Keratinocyte (primary cell): ENCODE results near the gene DCUN1D2. TPM values are rescaled to one million over a fixed set of nuclear protein-coding genes. Genes with fewer than 3 reads are reported as not detected.

Experiments used
- DNase-seq: peaks from one replicate; pipeline ENCODE4 v3.0.0-alpha.2; 2011; ENCODE audit warnings: low read depth, missing footprints, low spot score
- FAIRE-seq: peaks from 2 replicates; lab custom pipeline; 2011; peaks lifted over from hg19 to GRCh38; lab: Jason Lieb, UNC
- H2AFZ ChIP-seq: 2 replicates; pipeline ENCODE4 v1.6.0; 2012; ENCODE audit warnings: low read length, control low read depth, inconsistent platforms; ENCODE audit not compliant: control insufficient read depth
- H3K27ac ChIP-seq: 2 replicates; pipeline ENCODE4 v1.5.1; 2011; ENCODE audit warnings: low read length; ENCODE audit not compliant: control insufficient read depth, insufficient read depth
- H3K27me3 ChIP-seq: 3 replicates; pipeline ENCODE4 v1.6.0; 2011; ENCODE audit warnings: low read length; ENCODE audit not compliant: control insufficient read depth, insufficient read depth; ENCODE audit errors: extremely low read depth
- H3K36me3 ChIP-seq, 2 experiments: 2 replicates in 1 of 2; 3 replicates in 1 of 2; pipeline ENCODE4 v1.5.1; 2011; ENCODE audit warnings: low read length in 2 of 2, mild to moderate bottlenecking in 1 of 2; ENCODE audit not compliant: control insufficient read depth in 2 of 2, insufficient read depth in 2 of 2; ENCODE audit errors: extremely low read depth in 1 of 2
- H3K4me1 ChIP-seq: 3 replicates; pipeline ENCODE4 v1.5.1; 2011; ENCODE audit warnings: low read length; ENCODE audit not compliant: control insufficient read depth, insufficient read depth; ENCODE audit errors: extremely low read depth
- H3K4me2 ChIP-seq: 3 replicates; pipeline ENCODE4 v1.6.0; 2011; ENCODE audit warnings: low read depth, low read length; ENCODE audit not compliant: control insufficient read depth, insufficient read depth; ENCODE audit errors: extremely low read depth
- H3K4me3 ChIP-seq, 3 experiments: fragments of 200-600 bp in 1 of 3; sonication (generic) in 1 of 3; 2 replicates in 2 of 3; 3 replicates in 1 of 3; pipeline ENCODE4 v1.5.1; 2011 to 2016; ENCODE audit warnings: low read length in 3 of 3, mild to moderate bottlenecking in 3 of 3, control low read depth in 2 of 3, inconsistent platforms in 1 of 3, low read depth in 1 of 3, mixed read lengths in 1 of 3, mixed run types in 1 of 3, moderate library complexity in 1 of 3; ENCODE audit not compliant: control insufficient read depth in 2 of 3, insufficient read depth in 2 of 3; ENCODE audit errors: extremely low read depth in 1 of 3
- H3K79me2 ChIP-seq: 2 replicates; pipeline ENCODE4 v1.6.0; 2012; ENCODE audit warnings: low read length; ENCODE audit not compliant: control insufficient read depth, insufficient read depth
- H3K9ac ChIP-seq: 3 replicates; pipeline ENCODE4 v1.6.0; 2011; ENCODE audit warnings: low read length; ENCODE audit not compliant: control insufficient read depth, insufficient read depth; ENCODE audit errors: extremely low read depth
- H3K9me1 ChIP-seq: 3 replicates; pipeline ENCODE4 v1.6.0; 2011; ENCODE audit warnings: low read length; ENCODE audit not compliant: control insufficient read depth, insufficient read depth; ENCODE audit errors: extremely low read depth
- H3K9me3 ChIP-seq: 2 replicates; pipeline ENCODE4 v1.5.1; 2012; ENCODE audit warnings: low read depth, low read length; ENCODE audit not compliant: control insufficient read depth
- H4K20me1 ChIP-seq: 3 replicates; pipeline ENCODE4 v1.6.0; 2011; ENCODE audit warnings: low read length; ENCODE audit not compliant: control insufficient read depth, insufficient read depth; ENCODE audit errors: extremely low read depth
- CTCF ChIP-seq, 3 experiments: IDR thresholded peaks in 1 of 3; conservative IDR thresholded peaks in 1 of 3; optimal IDR thresholded peaks in 1 of 3; 2 replicates in 2 of 3; 3 replicates in 1 of 3; pipeline versions ENCODE3 to v1.5.1; 2011; ENCODE audit warnings: low read length in 3 of 3, mild to moderate bottlenecking in 3 of 3, moderate library complexity in 2 of 3, control low read depth in 1 of 3, inconsistent platforms in 1 of 3; ENCODE audit not compliant: insufficient read depth in 2 of 3; ENCODE audit errors: extremely low read depth in 1 of 3
- EZH2 ChIP-seq: IDR thresholded peaks from one replicate; pipeline ENCODE4 v1.6.1; 2012; ENCODE audit warnings: inconsistent platforms, mild to moderate bottlenecking, low read length, moderate library complexity
- dilution Hi-C: fragments of 300-500 bp; cut with MboI; formaldehyde crosslinking; loops from one replicate; pipeline ENCODE4 v1.7.0; 2020; ENCODE audit warnings: low sequenced_read_pairs; ENCODE audit not compliant: extremely low pct_ligation_motif_present
- polyA plus RNA-seq, 5 experiments: library from polyadenylated mRNA; depleted of rRNA in 3 of 5; stranded (reverse) in 3 of 5; stranded (forward) in 1 of 5; unstranded in 1 of 5; fragments of >200 nt; gene quantifications; 1 replicate in 1 of 5; 2 replicates in 3 of 5; 3 replicates in 1 of 5; pipeline versions ENCODE4 v1.2.1 to v1.2.3, GENCODE V29; 2011 to 2012; ENCODE audit warnings: missing spikeins in 2 of 5, low read depth in 1 of 5, low replicate concordance in 1 of 5

The DCUN1D2 gene
- polyA plus RNA-seq, 1 donor (not counting 4 experiments of a cell fraction or from before 2014, with no cell fraction given), result 9.1 TPM

GRCh38 chr13:113477724-113478123 lies 12.8 kb downstream of the DCUN1D2 start:
- DNase-seq, result no peak
- H3K27me3 ChIP-seq, result no peaks in the 10 kb centered on the region
- no peak for FAIRE-seq
- no peaks in the 10 kb centered on the region for H3K9me3 ChIP-seq
- no peaks in the 10 kb centered on the region for H4K20me1 ChIP-seq
- TF ChIP-seq CTCF (optimal IDR thresholded peaks at IDR 0.05 in 1 of 3, IDR thresholded peaks at IDR 0.05 in 1 of 3, conservative IDR thresholded peaks at IDR 0.05 in 1 of 3; ENCODE audit: extremely low read depth in 1 of 3, insufficient read depth in 2 of 3, low read length in 3 of 3) (no peak), EZH2 (no peak)
- H3K9me1 ChIP-seq, result no peaks in the 10 kb centered on the region
- peaks cover 15 to 22% of the 10 kb centered on the region in 2 experiments for H3K36me3 ChIP-seq
- dilution Hi-C loops, result no loop called here
- H3K27ac ChIP-seq, result no peak overlapping the region
- H3K9ac ChIP-seq, result no peak overlapping the region
- H3K79me2 ChIP-seq, result peaks cover under 1% of the 10 kb centered on the region
- H3K4me1 ChIP-seq, result no peaks in the 10 kb centered on the region
- no peak overlapping the region for H3K4me3 ChIP-seq
- no peak overlapping the region for H3K4me2 ChIP-seq
- no peak overlapping the region for H2AFZ ChIP-seq

- H3K4me3 ChIP-seq, result no peak overlapping the region
- no peaks in the 10 kb centered on the region for H3K27me3 ChIP-seq
- DNase-seq, result no peak
- no peaks in the 10 kb centered on the region for H4K20me1 ChIP-seq
- no peaks in the 10 kb centered on the region for H3K9me3 ChIP-seq
- no peak overlapping the region for H3K9ac ChIP-seq
- no peaks in the 10 kb centered on the region for H3K9me1 ChIP-seq
- no peak overlapping the region for H3K27ac ChIP-seq
- no peaks in the 10 kb centered on the region for H3K79me2 ChIP-seq
- TF ChIP-seq EZH2 (no peak), CTCF (optimal IDR thresholded peaks at IDR 0.05 in 1 of 3, IDR thresholded peaks at IDR 0.05 in 1 of 3, conservative IDR thresholded peaks at IDR 0.05 in 1 of 3; ENCODE audit: extremely low read depth in 1 of 3, insufficient read depth in 2 of 3, low read length in 3 of 3) (no peak)
- no peaks in the 10 kb centered on the region for H3K4me1 ChIP-seq
- H2AFZ ChIP-seq, result no peak overlapping the region
- FAIRE-seq, result no peak
- H3K36me3 ChIP-seq, result peaks cover 14 to 23% of the 10 kb centered on the region in 2 experiments
- H3K4me2 ChIP-seq, result no peak overlapping the region
- dilution Hi-C loops, result no loop called here
Observed at GRCh38 chr13:113476811-113477210, 13.7 kb downstream of the DCUN1D2 start.
